NB4 (cell line): ENCODE results near the gene ASAP2.

Experiments
- DNase-seq: peaks from one replicate; pipeline ENCODE4 v3.0.0; 2010; ENCODE audit warnings: low read depth
- H3K4me3 ChIP-seq: one replicate; pipeline ENCODE4 v1.5.1; 2011; ENCODE audit warnings: mild to moderate bottlenecking, low read depth, low read length, moderate library complexity
- CTCF ChIP-seq: IDR thresholded peaks from one replicate; pipeline ENCODE4 v1.5.1; 2012; ENCODE audit warnings: low read depth, low read length
- MAX ChIP-seq: IDR thresholded peaks from 2 replicates; pipeline ENCODE4 v1.6.1; 2011; ENCODE audit warnings: low read depth, low read length
- MYC ChIP-seq: IDR thresholded peaks from 2 replicates; pipeline ENCODE4 v1.6.1; 2011; ENCODE audit warnings: low read depth, low read length
- POLR2A ChIP-seq: IDR thresholded peaks from 2 replicates; pipeline ENCODE4 v1.6.1; 2011; ENCODE audit warnings: mild to moderate bottlenecking; ENCODE audit not compliant: insufficient read length; ENCODE audit errors: extremely low read depth

Gene ASAP2

GRCh38 chr2:9407363-9407811, 200.8 kb downstream of the ASAP2 start:
- TF ChIP-seq MYC, result no peak
- TF ChIP-seq POLR2A, result no peak
- TF ChIP-seq CTCF, result no peak
- no peak for TF ChIP-seq MAX
- no peak overlapping the region for H3K4me3 ChIP-seq
- no peak for DNase-seq

- TF ChIP-seq CTCF, result no peak
- TF ChIP-seq MAX, result no peak
- TF ChIP-seq POLR2A, result no peak
- TF ChIP-seq MYC, result no peak
- no peak overlapping the region for H3K4me3 ChIP-seq
- DNase-seq, result no peak
Measured at GRCh38 chr2:9408641-9409151, 202.1 kb downstream of the ASAP2 start.

GRCh38 chr2:9410108-9410507, 203.5 kb downstream of the ASAP2 start:
- no peak overlapping the region for H3K4me3 ChIP-seq
- no peak for TF ChIP-seq POLR2A
- no peak for TF ChIP-seq MAX
- no peak for TF ChIP-seq CTCF
- TF ChIP-seq MYC, result no peak
- DNase-seq, result no peak

- H3K4me3 ChIP-seq, result no peak overlapping the region
- no peak for DNase-seq
- no peak for TF ChIP-seq POLR2A
- TF ChIP-seq CTCF, result no peak
- TF ChIP-seq MYC, result no peak
- TF ChIP-seq MAX, result no peak
Measured at GRCh38 chr2:9412781-9413180, 206.2 kb downstream of the ASAP2 start.

- H3K4me3 ChIP-seq, result no peak overlapping the region
- TF ChIP-seq MYC (no peak), MAX (no peak), POLR2A (no peak), CTCF (no peak)
- DNase-seq, result no peak
Measured at GRCh38 chr2:9415516-9416169, 209.0 kb downstream of the ASAP2 start.
